GM12878 (cell line): ENCODE results near the gene DSG1.
"Not testable (repeated sequence)": the region's sequence is repeated elsewhere in the genome, so short reads cannot be mapped to it uniquely, and the experiment has no call there.

Experiments used
- MYC ChIP-seq: IDR thresholded peaks from 2 replicates; pipeline ENCODE4 v1.6.1; 2011; ENCODE audit warnings: mild to moderate bottlenecking, low read length, moderate library complexity, inconsistent platforms; ENCODE audit not compliant: insufficient read depth, insufficient replicate concordance, insufficient read length, severe bottlenecking
- TAF1 ChIP-seq: IDR thresholded peaks from 2 replicates; pipeline ENCODE4 v1.6.1; 2011; ENCODE audit warnings: mild to moderate bottlenecking, low read depth, low read length, borderline replicate concordance
- TF ChIP-seq, protein P1 (sequence below), 3 experiments: IDR thresholded peaks in 2 of 3; conservative IDR thresholded peaks in 1 of 3; 2 replicates each; pipeline ENCODE4 v1.5.1; 2011; ENCODE audit warnings: low read depth in 3 of 3, low read length in 3 of 3, mild to moderate bottlenecking in 3 of 3, control low read depth in 2 of 3, moderate library complexity in 2 of 3, inconsistent platforms in 1 of 3, mixed read lengths in 1 of 3; ENCODE audit not compliant: control insufficient read depth in 2 of 3, insufficient read depth in 1 of 3; ENCODE audit errors: extremely low read depth in 1 of 3

DNA sequence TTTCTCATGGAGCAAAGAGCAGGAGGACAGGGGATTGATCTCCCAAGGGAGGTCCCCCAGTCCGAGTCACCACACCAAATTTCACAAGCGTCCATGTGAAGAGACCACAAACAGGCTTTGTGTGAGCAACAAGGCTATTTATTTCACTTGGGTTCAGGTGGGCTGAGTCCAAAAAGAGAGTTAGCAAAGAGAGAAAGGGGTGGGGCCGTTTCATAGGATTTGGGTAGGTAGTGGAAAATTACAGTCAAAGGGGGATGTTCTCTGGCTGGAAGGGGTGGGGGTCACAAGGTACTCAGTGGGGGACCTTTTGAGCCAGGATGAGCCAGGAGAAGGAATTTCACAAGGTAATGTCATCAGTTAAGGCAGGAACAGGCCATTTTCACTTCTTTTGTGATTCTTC lies 28.5 kb upstream of the DSG1 start:
- TF ChIP-seq TAF1, MYC: not testable (repeated sequence)
- TF ChIP-seq, protein P1, sequence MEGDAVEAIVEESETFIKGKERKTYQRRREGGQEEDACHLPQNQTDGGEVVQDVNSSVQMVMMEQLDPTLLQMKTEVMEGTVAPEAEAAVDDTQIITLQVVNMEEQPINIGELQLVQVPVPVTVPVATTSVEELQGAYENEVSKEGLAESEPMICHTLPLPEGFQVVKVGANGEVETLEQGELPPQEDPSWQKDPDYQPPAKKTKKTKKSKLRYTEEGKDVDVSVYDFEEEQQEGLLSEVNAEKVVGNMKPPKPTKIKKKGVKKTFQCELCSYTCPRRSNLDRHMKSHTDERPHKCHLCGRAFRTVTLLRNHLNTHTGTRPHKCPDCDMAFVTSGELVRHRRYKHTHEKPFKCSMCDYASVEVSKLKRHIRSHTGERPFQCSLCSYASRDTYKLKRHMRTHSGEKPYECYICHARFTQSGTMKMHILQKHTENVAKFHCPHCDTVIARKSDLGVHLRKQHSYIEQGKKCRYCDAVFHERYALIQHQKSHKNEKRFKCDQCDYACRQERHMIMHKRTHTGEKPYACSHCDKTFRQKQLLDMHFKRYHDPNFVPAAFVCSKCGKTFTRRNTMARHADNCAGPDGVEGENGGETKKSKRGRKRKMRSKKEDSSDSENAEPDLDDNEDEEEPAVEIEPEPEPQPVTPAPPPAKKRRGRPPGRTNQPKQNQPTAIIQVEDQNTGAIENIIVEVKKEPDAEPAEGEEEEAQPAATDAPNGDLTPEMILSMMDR (IDR thresholded peaks at IDR 0.05 in 2 of 3, conservative IDR thresholded peaks at IDR 0.05 in 1 of 3; ENCODE audit: control insufficient read depth in 2 of 3, extremely low read depth in 1 of 3, insufficient read depth in 1 of 3, low read depth in 3 of 3, low read length in 3 of 3), result not testable (repeated sequence)
